ENCODE results near the gene TEKT1.
"Not testable (repeated sequence)": the region's sequence is repeated elsewhere in the genome, so short reads cannot be mapped to it uniquely, and the experiment has no call there.

Gene TEKT1

DNA sequence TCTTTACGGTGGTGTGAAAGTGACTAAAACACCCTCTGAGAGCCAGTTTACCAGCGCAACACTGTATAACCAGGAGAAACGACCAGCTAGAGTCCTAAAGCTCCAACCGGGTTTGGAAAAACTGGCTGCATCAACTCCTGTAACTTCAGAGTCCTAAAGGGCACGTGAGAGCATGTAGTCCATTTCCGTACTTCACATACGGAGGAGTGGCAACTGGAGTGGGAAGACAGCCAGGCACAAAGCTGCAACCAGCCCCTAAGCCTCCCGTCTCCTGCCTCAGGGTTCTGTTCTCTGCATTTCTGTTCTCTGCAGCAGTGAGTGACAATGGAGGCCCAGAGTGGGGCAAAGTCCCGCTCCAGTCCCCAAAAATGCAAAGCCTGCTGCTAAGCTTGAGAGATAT is 19.2 kb downstream of the TEKT1 start:
- no peak for DNase-seq

DNA sequence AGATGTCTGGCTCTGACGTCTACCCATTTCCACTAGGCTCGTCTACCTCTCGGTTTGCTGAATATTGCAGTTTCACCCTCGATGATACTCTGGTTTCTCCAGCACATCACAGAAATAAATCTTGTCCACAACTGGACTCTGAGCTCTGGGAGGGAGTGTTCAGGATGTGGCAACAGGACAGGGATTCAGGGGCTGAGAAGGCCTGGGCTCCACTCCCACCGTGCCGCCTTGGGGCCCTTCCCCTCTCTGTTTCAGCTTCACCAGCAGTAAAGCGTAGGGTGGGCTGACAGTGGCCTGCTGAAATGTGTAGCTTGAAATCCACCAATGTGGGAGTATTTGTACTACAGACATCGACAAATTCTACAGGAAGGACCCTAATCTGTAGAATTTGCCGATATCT is 20.0 kb downstream of the TEKT1 start:
- DNase-seq = no peak

DNA sequence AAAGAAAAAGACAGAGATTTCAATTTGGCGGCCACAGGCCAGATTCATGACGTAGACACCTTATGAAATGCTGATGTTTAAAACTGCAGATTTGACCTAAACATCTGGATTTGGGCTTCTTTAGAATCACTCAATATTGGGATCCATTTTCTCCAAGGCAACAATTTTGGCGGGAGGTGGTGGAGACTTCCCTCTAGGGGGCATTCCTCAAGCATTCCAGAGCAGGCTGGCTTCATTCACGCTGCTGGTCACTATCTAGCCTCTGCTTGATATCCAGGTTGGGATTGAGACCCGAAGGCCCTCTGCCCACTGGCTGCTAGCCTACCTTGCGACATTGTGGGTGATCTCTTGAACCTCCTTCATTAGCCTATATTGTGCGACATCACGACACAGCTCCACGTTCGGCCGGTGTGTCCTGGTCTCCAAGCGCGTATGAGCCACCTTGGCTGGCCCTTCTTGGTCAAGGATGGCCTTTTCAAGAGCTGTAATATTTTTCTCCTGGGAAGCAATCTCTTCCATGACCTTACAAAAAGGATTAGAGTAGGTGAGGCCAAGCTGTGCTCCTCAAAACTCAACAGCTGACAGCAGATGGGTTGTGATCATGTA is 31.0 kb downstream of the TEKT1 start:
- DNase-seq = peak; percentile 15

DNA sequence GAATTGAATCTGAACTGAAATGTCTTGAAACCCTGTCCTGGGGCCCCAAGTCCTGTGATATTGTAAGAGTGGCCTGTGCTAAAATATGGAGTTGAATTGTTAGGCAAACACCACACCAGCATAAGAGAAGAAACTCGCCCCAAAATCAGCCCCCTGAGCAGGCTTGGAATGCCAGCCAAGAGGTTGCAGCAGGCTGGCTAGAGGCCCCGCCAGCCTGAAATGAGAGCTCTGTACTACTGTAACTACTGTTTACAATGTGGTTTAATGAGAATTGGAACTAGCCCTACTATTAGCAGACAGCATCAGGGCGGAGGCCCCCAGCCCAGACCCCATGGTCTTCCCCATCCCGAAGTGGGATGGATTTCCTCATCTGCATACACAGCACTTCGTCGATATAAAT is 31.8 kb downstream of the TEKT1 start:
- no peak for DNase-seq

DNA sequence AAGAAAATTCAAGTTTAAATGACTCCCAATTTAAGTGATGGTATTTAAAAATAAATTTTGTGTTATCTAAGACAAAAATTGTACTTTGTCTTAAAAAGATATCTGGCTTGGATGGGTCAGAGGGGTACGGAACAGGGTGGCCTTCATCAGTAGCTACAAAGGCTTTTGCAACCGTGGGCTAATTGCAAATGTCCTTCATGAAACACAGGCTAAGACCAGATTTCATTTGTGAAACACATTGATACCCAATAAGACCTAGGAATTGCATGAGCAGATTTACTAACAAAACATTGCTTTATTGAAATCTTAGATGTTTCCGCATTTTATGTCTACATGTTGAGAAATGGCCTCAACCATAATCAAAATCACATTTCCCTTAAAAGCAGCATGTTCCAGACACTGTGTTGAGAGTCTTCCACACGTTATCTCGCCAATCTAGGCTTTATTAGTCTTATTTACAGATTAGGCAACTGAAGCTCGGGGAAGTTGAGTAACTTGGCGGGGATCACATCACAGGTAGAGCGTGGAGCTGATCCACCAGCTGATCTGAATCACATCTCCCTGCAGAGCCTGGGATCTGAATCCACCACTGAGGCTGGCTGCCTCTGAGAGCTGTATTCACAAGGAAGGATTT is 33.7 kb downstream of the TEKT1 start:
- no peak for DNase-seq

DNA sequence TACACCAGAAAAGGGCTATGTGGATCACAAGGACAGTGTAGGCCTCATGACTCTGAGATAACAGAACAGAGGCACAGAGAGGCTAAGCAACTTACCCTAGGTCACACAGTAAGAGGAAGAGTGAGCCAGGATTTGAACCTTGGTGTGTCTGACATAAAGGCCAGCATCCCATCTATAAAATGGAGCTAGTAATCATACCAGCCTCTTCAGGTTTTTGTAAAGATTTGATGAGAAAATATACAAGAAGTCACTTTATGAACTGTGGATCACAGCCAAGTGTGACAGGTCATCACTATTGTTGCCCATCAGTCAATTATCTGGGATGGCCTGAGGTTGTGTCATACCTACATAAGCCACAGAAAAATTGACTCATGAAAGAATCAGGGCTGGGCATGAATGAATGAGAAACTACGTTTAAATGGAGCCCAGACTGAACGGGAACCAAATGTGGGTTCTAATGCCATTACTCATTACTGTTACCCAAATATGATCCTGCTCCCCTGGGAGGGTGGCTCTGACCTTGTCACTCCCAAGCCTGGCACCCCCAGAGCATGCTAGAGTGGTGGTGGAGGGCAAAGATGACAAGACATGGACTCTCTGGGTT is 34.5 kb downstream of the TEKT1 start:
- DNase-seq = no peak

DNA sequence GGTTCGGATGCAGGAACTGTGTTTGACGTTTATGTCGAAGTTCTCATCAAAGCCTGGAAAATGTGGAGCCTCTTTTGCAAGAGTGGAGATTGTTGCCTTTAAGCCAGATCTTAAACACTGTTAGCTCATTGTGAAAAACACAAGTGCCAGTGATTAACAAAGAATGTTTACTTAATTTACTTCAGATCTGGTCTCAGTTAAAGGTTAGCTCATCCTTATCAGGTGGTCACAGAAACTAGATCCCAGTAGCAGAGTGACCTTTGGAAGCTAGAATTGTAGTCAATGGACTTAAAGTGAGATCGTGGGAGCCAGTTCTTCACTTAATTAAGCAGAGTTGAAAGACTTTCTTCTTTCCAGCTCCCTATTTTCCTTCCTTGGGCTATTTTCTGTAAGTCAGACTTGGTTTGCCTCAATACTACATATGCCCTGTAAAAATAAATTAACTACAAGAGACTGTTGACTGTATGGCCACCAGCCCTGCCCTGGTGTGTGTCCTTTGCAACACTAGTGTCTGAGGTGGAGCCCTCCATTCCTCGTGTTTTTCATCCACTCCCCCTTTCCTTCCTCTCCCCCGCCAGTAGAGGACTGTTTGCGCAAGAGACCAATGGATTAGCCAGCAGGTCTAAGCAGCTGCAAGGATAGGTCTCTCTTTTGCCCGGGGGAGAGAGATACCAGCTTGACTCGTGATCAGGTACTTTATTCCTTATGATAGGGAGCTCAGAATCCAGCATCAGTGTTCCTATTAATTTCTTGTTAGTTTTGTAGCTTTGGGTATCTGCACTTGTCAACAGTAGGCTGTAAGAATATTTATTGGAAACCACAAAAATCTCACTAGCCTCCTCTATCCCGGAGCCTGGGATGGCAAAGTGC is 35.3 kb downstream of the TEKT1 start:
- DNase-seq = no peak

DNA sequence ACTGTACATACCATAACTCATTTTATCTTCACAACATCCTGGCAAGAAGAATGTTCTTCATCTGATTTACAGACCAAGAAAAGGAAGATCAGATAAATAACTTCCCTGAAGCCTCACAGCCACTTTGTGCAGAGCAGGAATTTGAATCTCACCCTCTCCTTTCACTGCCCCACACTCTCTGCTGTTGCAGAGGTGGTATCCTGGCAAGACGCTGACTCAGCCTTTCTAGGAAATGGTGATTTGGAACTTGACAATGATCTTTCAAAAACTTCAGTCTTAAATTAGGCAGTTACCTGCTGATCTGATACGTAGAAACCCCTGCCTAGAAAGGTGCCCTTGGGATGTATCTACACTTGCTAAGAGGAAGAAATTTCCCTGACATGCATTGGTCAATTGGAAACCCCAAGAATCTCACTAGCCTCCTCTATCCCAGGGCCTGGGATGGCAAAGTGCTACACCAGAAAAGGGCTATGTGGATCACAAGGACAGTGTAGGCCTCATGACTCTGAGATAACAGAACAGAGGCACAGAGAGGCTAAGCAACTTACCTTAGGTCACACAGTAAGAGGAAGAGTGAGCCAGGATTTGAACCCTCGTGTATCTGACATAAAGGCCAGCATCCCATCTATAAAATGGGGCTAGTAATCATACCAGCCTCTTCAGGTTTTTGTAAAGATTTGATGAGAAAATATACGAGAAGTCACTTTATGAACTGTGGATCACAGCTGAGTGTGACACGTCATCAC is 37.6 kb downstream of the TEKT1 start:
- DNase-seq = no peak

DNA sequence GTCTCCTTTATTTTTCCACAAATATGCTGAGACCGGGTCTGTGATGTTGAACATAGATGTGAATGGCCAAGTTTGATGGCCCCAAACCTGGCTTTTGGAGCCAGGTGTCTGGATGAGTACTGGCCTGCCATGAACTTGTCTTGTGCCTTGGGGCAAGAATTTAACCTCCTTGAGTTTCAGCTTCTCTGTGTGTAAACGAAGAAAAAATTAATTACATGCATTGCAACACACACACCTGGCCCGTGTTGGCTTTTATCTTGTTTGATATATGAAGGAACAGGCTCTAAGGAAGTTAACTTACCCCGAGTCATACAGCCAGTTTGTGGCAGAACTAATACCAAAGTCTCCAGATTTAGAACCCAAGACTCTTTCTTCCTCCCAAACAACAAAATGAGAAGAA is 42.4 kb downstream of the TEKT1 start:
- DNase-seq = no peak

DNA sequence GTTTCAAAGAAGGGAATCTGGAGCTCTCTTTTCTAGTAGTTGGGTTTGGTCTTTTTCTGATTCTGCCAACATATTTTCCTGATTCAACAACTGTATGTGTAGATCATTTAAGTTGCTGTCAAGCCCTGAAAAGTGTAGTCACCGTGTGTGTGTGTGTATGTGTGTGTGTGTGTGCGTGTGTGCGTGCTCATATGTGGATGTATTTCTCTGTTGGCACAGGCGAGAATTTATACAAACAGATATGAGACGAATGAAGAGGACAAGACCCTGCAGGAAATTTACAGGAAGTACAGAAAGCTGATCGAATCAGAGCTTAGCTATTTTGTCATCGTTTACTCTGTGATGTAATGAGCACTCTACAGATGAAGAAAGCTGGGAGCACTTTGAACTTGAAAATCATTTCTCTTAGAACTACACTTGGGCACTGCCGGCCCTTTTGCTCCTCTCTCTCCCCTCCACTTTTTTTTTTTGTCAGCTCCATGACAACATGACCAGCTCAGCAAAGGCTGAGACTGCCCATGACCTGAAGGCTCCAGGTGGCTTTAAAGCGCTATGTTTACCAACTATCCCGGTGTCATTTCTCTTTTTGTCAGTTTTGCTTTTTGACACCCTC is 44.3 kb downstream of the TEKT1 start:
- no peak for DNase-seq

DNA sequence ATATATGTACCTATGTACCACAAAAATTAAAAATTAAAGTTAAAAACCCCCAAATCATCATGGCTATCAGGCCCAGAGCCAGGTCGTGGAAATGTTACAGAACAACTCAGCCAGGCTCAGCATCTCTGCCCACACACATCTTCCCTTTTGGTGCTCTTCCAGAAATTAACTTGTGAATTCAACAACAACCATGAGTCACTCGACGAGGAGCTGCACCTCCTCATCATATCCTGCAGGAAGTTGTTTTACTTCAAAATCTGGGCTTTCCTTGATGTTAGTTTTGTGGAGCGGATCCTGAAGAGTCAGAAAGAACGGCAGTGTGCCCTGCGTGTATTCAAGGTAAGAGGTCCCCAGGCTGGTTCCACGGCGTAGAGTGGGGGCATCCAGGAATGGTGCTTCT is 44.9 kb downstream of the TEKT1 start:
- no peak for DNase-seq

DNA sequence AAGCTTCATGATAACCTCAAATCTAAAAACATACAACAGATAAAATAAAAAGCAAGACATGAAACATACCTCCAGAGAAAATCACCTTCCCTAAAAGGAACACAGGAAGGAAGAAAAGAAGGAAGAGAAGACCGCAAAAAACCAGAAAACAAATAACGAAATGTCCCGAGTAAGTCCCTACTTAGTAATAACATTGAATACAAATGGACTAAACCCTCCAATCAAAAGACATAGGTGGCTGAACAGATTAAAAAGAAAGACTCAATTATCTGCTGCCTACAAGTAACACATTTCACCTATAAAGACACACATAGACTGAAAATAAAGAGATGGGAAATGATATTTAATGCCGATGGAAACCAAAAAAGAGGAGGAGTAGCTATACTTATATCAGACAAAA is 49.3 kb downstream of the TEKT1 start:
- no peak for DNase-seq

DNA sequence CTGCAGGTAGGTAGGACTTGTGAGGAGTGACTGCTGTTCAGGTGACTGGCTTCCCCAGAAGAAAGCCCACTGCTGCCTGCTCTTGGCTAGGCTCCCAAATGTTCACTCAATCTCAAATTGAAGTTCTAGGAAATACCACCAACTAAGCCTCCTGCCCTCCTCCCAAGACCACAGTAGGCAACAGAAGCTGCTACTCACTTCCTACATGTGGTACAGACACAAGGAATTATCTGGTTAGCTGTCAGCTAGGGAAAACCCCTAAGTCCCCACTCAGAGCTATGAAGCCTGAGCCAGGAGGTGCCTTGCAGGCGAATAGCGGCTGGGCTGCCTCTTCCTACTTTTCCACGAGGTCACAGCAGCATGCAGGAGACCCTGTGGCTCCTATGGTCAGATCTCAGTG is 50.6 kb downstream of the TEKT1 start:
- no peak for DNase-seq

DNA sequence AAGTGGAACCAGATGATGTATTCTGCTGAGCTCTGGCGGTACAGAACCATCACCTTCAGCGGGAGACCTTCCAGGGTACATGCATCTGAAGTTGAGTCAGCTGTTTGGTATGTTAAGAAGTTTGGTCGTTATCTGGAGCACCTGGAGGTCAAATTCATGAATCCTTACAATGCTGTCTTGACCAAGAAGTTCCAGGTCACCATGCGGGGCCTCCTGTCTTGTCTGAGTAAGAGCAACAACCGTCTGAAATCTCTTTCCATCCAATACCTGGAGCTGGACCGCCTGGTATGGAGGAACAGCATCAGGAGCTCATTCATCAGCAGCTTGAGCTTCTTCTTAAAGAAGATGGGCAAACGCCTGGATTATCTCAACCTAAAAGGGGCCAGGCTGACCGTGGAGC is 51.5 kb downstream of the TEKT1 start:
- DNase-seq = no peak

DNA sequence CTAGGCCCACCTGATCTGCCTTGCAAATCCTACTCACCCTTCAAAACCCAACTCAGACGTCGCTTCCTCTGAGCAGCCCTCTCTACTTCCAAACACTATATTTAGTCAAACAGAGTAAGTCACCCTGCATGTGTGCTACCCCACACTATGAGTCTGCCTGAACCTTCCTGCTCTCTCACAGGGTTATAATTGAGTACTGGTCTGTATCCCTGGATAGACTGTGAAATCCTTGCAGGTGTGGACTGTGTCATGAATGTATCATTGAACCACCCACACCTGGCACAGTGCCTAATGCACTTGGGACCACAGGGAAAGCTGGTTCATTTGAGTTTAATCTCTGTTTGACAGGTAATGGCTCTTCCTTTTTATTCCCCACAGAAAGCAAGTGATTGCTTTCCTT is 52.1 kb downstream of the TEKT1 start:
- DNase-seq = no peak

DNA sequence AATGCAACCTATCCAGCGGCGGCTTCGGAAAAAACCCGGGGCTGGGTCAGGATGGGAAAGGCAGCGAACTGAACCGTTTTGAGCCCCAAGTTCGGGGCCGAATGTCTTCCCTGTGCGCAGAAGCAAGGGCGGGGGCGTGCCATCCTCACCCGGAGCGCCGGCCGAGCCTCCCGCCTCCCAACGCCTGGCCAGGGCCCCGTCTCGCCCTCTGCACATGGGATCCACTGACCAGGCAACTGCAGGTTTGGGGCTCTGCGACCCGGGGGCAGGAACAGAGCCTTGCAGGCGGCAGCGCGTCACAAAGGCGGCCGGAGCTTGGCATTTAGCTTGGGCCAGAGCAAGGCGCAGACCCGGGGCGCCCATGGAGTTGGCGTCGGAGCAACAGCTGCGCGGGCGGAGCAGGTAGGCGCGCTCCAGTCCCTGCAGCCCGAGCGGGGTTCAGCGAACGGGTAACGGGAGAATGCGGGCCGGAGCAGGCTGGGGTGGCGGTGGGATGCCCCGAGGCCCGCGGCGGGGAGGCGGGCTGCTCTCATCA is 55.6 kb downstream of the TEKT1 start, which contains the start of gene FBXO39:
Gene FBXO39 (plus strand): TSS at position 345 of the 535 bp plus-strand sequence. CDS start 3,654 bp downstream, outside the sequence.
- DNase-seq = no peak

DNA sequence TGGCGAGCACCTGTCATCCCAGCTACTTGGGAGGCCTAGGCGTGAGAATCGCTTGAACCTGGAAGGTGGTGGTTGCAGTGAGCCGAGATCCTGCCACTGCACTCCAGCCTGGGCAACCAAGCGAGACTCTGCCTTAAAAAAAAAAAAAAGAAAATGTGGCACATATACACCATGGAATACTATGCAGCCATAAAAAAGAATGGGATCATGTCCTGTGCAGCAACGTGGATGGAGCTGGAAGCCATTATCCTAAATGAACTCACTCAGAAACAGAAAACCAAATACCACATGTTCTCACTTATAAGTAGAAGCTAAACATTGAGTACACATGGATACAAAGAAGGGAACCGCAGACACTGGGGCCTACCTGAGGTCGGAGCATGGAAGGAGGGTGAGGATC is 56.6 kb downstream of the TEKT1 start:
- not testable (repeated sequence) for DNase-seq

DNA sequence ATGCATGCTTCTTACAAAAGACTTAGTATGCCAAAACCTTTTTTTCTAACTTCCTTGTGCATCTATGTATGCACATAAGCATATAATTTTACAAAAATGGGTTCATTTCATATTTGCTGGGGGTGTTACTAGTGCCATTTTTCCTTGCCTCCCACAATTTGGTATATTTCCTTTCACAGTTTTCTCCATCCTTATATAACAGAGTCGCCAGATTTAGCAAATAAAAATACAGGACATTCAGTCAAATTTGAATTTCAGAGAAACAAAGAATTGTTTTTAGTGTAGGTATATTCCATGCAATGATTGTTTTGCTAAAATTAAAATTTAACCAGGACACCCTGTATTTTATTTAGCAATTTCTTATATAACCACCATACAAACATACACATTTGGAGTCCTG is 59.5 kb downstream of the TEKT1 start:
- DNase-seq = no peak

DNA sequence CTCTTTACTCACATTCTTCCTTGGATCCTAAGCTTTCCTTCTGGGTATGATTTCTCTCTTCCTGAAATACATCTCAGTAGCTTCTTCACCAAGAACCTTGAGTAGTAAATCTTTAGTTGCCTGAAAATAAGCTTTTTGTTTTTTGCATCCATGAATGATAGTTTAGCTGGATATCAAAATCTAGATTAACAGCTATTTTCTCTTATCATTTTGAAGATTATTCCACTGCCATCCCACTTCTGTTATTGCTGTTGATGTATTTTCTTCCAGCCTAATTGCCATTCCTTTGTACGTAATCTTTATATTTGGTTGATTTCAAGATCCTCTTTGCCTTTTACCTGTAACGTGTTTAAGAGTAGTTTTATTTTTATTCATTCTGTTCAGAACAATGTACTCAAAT is 63.1 kb downstream of the TEKT1 start:
- no peak for DNase-seq

DNA sequence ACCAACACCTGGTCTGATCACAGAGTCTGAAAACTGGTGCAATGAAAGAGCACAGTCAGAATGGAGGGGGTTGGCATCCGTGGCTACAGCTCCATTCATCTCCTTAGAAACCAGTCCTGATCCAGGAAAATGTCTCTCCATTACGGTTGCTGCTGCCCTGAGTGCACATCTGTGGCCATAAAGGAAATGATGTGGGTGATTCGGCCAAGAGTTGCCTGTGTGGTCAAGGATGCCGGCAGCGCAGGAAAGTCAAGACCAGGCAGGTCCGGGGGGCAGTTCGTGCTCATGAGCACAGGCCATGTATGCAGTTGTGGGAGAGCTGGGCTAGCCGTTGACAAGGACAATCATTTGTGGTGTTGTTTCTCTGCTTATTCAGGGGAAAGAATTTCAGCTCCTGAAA is 69.8 kb downstream of the TEKT1 start:
- no peak for DNase-seq

DNA sequence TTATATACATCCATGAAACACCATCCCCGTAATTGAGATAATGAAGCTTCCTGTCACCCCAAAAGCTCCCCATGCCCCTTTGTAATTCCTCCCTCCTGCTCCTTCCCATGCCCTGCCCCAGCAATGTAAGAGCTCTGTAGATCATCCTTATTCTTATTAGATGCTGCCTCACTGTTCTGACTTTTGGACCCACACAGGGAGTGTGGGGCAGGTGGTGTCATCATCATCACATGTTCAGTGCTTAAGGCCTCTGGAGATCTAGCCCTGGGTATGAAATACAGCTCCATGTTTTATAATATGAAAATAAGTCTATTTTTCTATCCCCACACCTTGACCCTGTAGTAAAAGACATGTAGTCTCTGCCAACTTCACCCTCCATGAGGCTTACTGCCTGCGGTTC is 73.8 kb downstream of the TEKT1 start:
- DNase-seq = no peak

DNA sequence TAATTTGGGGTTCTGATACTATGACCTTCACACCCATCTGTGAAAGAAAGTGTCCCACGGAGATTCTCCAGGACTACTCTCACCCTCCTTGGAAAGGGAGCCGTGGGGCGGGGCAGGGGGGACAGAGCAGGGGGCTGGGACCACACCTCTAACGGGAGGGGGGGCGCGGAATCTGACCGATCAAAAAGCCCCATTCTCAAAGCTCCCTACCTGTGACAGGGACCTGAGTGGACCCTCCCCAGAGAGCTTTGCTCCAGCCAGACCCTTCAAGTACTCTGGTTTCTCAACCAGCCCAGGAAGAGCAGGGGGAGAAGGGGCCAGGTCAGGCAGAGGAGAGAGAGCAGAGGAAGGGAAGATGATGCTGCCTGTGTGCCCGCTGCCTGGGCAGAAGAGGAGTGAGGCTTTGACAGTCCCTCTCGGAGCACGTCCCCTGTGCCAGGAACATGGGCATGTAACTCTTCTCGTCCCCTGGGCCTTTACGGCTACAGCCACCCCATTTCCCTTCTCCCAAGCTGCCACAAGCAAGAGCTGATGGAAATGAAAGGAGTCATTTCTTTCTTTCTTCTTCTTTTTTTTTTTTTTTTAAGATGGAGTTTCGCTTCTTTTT is 75.0 kb downstream of the TEKT1 start:
- no peak for DNase-seq

Data from stimulated activated CD4-positive, alpha-beta T cell treated with anti-CD3 and anti-CD28 coated beads, Interleukin-1b, Interleukin-23, amount 100 ng/mL, for 48 hours (primary cell).